GM08714 (cell line): ENCODE measurements around the gene CDK3.

ENCODE experiments used
- H3K4me3 ChIP-seq: fragments of 200-500 bp; sonication (Bioruptor generic); 2 replicates; pipeline ENCODE4 v1.5.1; 2014; ENCODE audit warnings: mild to moderate bottlenecking, low read length, inconsistent platforms
- ZNF274 ChIP-seq: IDR thresholded peaks from 2 replicates; pipeline ENCODE4 v1.6.1; 2012; ENCODE audit warnings: mild to moderate bottlenecking, low read depth, low read length

Gene CDK3

DNA sequence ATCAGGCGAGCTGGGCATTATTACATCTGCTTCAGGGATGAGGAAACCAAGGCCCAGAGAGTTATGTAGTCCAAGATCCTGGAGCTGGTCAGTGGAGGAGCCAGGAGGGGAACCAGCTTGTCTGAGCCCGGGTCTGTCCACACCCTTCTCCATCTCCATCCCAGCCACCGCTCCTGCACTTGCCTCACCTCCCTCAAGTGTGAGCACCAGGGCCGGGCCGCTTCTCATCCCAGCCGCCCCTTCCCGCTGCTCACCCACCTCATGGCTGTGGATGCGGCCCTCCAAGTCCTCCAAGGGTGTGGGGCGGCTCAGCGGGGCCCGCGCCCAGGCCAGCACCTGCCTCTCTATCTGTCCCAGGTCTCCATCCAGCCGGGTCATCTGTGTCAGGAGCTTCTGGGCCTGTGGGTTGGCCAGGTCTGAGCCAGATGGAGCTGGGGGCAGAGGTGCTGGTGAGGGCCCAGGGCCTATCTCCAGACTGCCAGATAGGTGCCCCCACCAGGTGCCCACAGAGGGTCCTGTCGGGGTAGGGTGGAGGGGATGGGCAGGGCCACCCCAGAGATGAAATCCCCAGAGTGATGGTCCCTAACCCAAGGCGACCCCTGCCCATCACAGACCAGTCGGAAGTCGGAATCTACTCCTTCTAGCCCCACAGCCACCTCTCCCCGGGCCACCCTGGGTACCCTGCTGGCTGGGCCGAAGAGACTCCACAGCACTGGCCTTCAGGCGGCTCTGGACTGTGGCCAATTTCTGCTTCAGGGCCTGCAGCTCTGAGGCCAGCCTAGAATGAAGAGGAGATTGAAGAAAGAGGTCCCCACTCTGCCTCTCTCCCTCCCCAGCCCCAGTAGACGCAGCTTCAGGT, 17.1 kb downstream of the CDK3 start:
- TF ChIP-seq ZNF274 = no peak
- H3K4me3 ChIP-seq = no peak overlapping the region

- H3K4me3 ChIP-seq = no peak overlapping the region
- no peak for TF ChIP-seq ZNF274
Measured at GRCh38 chr17:76018340-76018680, 17.7 kb downstream of the CDK3 start.

DNA sequence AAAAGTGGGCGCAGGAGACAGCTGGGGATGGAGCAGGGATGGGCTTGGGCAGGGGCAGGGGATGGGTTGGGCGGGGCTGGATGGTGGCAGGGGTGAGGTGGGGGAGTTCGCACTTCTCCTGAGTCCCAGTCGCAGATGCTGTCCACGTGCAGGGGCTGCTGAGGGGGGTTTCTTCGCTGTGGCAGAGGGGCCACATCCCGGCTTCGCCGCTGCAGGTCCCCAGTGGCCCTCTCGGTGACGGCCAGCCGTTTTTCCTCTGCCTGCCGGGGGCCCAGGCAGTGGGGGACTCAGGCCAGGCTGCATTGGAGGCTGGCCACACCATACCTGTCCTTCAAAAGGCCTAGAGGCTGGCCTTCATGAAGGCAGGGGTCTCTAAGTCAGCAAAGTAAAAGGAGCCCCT, 18.1 kb downstream of the CDK3 start:
- no peak overlapping the region for H3K4me3 ChIP-seq
- TF ChIP-seq ZNF274 = no peak

DNA sequence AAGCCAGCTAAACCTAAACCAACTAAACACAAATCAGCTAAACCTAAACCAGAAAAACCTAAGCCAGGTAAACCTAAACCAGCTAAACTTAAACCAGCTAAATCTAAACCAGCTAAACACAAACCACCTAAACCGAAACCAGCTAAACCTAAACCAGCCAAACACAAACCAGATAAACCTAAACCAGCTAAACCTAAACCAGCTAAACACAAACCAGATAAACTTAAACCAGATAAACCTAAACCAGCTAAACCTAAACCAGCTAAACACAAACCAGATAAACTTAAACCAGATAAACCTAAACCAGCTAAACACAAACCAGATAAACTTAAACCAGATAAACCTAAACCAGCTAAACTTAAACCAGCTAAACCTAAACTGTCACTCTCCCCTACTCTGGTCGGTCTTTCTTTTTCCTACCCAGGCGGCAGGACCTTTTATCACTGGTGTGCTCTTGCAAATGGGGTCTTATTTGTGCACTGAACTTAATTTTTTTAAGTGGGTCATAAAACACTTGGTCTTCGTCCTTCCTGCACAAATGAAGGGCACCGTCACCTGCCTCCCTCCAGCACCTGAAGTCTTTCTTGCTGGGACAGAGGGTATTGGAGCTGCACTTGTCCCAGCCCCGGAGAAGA, 19.3 kb downstream of the CDK3 start:
- TF ChIP-seq ZNF274 = no peak
- no peak overlapping the region for H3K4me3 ChIP-seq

GRCh38 chr17:76022285-76022684, 21.6 kb downstream of the CDK3 start:
- TF ChIP-seq ZNF274 = no peak
- no peak overlapping the region for H3K4me3 ChIP-seq

DNA sequence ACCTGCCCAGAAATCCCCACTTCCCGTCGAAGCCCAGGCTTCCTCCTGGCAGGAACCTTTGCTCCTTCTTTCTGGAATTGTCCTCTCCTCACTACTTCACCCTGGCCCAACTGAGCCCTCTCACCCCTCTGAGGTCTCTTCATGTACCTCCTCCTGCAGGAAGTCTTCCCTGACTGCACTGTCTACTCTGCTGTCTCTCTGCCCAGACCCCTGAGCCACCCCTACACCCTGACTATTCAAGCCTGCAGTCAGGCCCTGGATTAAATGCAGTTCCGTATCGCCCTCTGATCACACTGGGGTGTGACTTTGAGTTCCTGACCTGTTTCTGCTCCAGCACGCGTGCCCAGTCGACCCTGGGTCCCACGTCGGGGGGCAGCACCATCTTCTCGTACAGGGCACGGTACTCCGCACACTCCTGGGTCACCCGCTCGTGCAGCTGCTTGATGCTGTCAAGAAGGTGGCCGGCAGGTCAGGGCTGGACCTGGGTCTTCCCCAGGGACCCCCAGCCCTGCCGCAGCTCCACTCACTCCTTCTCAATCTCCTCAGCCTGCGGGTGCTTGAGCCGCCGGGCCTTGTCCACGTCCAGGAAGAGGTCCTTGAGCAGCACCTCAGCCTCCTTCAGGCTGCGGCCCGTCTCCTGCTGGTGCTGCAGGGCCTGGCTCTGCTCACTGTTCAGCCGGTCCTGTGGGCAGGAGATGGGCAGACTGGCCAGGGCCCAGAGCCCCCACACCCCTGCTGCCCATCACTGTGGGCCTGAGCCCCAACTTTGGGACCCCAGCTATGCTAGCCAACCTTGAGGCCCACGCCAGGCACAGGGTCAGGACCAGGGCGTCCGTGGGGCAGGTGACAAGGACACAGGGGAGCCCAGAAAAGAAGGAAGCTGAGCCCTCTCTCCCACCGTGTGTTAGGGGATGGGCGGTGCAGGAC, 22.6 kb downstream of the CDK3 start:
- TF ChIP-seq ZNF274 = no peak

DNA sequence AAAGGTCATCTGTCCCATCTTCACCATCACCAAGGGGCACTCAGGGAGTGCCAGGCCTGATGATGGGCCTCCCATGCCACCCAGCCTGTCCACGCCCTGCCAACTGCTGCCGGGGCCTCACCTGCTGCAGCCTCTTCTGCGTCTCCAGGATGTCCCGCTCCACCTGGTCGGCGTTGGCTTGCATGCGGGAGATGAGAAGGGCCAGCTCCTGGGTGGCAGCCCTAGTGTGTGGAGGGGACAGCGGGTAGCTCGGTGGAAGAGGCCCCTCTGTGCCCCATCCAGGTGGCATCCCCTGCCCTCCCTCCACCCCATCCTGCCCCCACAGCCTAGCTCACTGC, 23.2 kb downstream of the CDK3 start:
- no peak for TF ChIP-seq ZNF274
- H3K4me3 ChIP-seq = no peak overlapping the region

More for the DNA sequence above, 22.6 kb downstream of the CDK3 start:
- no peak overlapping the region for H3K4me3 ChIP-seq

- no peak overlapping the region for H3K4me3 ChIP-seq
- TF ChIP-seq ZNF274 = no peak
Measured at GRCh38 chr17:76024353-76024752, 23.7 kb downstream of the CDK3 start.

GRCh38 chr17:76025294-76025693, 24.6 kb downstream of the CDK3 start:
- no peak overlapping the region for H3K4me3 ChIP-seq
- TF ChIP-seq ZNF274 = no peak

- no peak for TF ChIP-seq ZNF274
- H3K4me3 ChIP-seq = no peak overlapping the region
Measured at GRCh38 chr17:76026714-76027158, 26.1 kb downstream of the CDK3 start.

DNA sequence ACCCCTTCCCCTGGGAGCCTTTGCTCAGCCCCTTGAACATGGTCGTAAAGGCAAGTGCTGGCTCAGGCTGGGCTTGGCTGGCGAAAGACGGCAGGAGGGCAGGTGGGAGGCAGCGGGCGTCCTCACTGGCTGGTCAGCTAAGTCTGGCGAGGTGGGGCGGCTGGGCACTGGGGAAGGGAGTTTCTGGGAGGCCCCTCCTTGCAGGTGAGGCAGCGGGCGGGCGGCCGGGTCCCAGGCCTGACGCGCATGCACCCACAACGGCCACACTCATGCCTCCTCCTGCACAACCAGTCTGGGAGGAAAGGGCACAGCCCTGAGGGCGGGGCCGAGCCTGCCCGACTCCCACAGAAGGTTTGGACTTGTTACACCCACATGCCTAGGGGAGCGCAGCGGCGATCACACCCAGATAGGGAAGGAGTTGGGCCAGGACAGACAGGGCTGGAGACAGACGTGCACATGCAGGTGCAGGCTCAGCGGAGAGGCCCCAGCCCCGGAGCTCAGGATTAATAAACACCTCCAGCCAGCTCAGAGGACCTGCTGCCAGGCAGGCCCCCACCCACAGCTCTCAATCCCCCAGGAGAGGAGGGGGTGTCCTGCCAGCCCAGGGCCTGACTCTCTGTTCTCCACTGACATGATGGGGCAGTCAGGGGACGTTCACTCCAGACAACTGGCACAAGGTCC, 26.6 kb downstream of the CDK3 start, which contains the start of gene EVPL:
Gene EVPL (minus strand): TSS at position 148 of the 681 bp plus-strand sequence. CDS start 108 bp downstream, at position 40.
- H3K4me3 ChIP-seq = no peak within 1 kb of the TSS
- TF ChIP-seq ZNF274 = no peak

GRCh38 chr17:76032073-76032779, 31.6 kb downstream of the CDK3 start:
- H3K4me3 ChIP-seq = no peak overlapping the region
- TF ChIP-seq ZNF274 = no peak

GRCh38 chr17:76032780-76033108, 32.1 kb downstream of the CDK3 start:
- no peak overlapping the region for H3K4me3 ChIP-seq
- TF ChIP-seq ZNF274 = no peak
